ENCODE data around the gene MUTYH. TPM values are rescaled to one million over a fixed set of nuclear protein-coding genes. Genes with fewer than 3 reads are reported as not detected.

The MUTYH gene
- total RNA-seq, 2 experiments from 2014 or later, result 57.9 to 67.4 TPM

DNA sequence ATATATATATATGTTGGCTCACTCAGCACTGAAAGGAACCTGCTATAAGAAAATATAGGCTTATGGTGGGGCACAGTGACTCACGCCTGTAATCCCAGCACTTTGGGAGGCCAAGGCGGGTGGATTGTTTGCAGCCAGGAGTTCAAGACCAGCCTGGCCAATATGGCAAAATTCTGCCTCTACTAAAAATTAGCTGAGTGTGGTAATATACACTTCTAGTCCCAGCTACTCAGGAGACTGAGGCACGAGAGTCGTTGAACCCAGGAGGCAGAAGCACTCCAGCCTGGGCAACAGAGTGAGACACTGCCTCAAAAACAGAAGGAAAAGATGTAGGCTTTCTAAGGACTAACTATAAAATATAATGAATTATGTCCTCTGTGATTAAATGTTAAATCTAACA is 14.6 kb upstream of the MUTYH start:
- peaks cover under 1% of the 10 kb centered on the region for H3K4me1 Mint-ChIP-seq (ENCODE audit: low read depth)
- H3K9me3 Mint-ChIP-seq, result no peaks in the 10 kb centered on the region
- no peaks in the 10 kb centered on the region for H3K36me3 Mint-ChIP-seq (ENCODE audit: low read depth)
- H3K36me3 ChIP-seq (ENCODE audit: insufficient read depth, low read length), result no peaks in the 10 kb centered on the region
- no peaks in the 10 kb centered on the region for H3K27me3 Mint-ChIP-seq
- H3K27ac ChIP-seq (ENCODE audit: low read depth in 1 of 2, low read length in 2 of 2), result no peak overlapping the region
- CTCF ChIA-PET, result no interaction called here
- POLR2A ChIA-PET, result no interaction called here
- H3K4me3 ChIP-seq (ENCODE audit: low read length), result no peak overlapping the region
- TF ChIP-seq, protein P1, sequence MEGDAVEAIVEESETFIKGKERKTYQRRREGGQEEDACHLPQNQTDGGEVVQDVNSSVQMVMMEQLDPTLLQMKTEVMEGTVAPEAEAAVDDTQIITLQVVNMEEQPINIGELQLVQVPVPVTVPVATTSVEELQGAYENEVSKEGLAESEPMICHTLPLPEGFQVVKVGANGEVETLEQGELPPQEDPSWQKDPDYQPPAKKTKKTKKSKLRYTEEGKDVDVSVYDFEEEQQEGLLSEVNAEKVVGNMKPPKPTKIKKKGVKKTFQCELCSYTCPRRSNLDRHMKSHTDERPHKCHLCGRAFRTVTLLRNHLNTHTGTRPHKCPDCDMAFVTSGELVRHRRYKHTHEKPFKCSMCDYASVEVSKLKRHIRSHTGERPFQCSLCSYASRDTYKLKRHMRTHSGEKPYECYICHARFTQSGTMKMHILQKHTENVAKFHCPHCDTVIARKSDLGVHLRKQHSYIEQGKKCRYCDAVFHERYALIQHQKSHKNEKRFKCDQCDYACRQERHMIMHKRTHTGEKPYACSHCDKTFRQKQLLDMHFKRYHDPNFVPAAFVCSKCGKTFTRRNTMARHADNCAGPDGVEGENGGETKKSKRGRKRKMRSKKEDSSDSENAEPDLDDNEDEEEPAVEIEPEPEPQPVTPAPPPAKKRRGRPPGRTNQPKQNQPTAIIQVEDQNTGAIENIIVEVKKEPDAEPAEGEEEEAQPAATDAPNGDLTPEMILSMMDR (IDR thresholded peaks at IDR 0.05), result no peak
- H3K27me3 ChIP-seq (ENCODE audit: control insufficient read depth in 1 of 2, insufficient read depth in 2 of 2, low read length in 2 of 2), result no peaks in the 10 kb centered on the region
- no peaks in the 10 kb centered on the region for H3K9me3 ChIP-seq (ENCODE audit: control insufficient read depth in 1 of 2, insufficient read depth in 1 of 2, low read length in 2 of 2)
- DNase-seq (no peak), ATAC-seq (ENCODE audit: poor library complexity) (no peak)
- intact Hi-C loops (cut with DNase I, micrococcal nuclease), result no loop called here
- no peaks in the 10 kb centered on the region for H3K4me1 ChIP-seq (ENCODE audit: insufficient read depth, low read length)
- no peak overlapping the region for H3K4me3 Mint-ChIP-seq
- no peak overlapping the region for H3K27ac Mint-ChIP-seq

DNA sequence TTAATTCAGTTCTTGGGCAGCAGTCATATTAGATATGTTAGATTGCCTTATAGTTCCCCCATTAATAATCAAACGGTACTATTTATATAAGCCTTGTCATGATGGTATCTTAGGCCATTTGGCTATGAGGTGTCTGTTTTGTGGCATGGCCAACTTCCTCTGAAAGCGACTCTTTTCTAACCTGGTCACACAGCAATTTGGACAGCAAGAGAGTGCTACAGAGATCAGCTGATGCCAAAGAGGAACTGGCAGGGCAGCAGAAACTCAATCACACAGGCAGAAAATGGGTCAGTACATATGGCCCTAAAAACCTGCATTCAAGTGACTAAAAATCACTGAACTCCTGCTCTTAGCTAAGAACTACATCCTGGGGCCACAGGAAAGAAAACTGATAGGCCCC is 13.4 kb upstream of the MUTYH start:
- POLR2A ChIA-PET, result interaction anchor here (2.0 kb wide), 1 partner anchor 13 kb away, joined by 5 read pairs; the partner anchor contains the start of gene MUTYH
- intact Hi-C loops (cut with DNase I, micrococcal nuclease), result no loop called here

DNA sequence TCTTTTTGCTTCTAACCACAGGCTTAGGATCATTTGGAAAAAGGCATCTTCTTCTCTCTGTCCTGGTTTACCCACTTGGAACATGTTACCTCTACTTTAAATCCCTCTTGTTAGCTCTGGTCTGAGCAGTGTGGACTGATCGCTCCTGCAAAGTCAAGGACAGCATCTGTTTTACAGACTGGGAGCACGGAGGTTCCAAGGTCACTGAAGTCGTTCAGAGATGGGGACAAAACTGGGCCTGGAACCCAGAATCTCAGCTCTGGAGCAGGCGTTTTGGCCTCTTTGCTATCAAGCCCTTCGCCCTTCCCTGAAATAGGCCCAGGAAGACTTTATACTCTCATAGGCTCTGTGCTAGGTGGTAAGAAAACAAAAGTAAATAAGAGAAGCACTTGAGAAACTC is 11.3 kb upstream of the MUTYH start:
- Mint-ChIP-seq H3K9me3 (no peaks in the 10 kb centered on the region), H3K27me3 (no peaks in the 10 kb centered on the region), H3K27ac (no peak overlapping the region), H3K4me1 (ENCODE audit: low read depth) (no peaks in the 10 kb centered on the region), H3K36me3 (ENCODE audit: low read depth) (peaks cover 4% of the 10 kb centered on the region), H3K4me3 (no peak overlapping the region)
- ATAC-seq (ENCODE audit: poor library complexity), result no peak
- Histone ChIP-seq H3K4me3 (ENCODE audit: low read length) (no peak overlapping the region), H3K9me3 (ENCODE audit: control insufficient read depth in 1 of 2, insufficient read depth in 1 of 2, low read length in 2 of 2) (no peaks in the 10 kb centered on the region), H3K27me3 (ENCODE audit: control insufficient read depth in 1 of 2, insufficient read depth in 2 of 2, low read length in 2 of 2) (no peaks in the 10 kb centered on the region), H3K4me1 (ENCODE audit: insufficient read depth, low read length) (no peaks in the 10 kb centered on the region), H3K36me3 (ENCODE audit: insufficient read depth, low read length) (peaks cover 3% of the 10 kb centered on the region), H3K27ac (ENCODE audit: low read depth in 1 of 2, low read length in 2 of 2) (no peak overlapping the region)
- intact Hi-C loops (cut with DNase I, micrococcal nuclease), result no loop called here
- CTCF ChIA-PET, result no interaction called here
- TF ChIP-seq, protein P1 (IDR thresholded peaks at IDR 0.05), result no peak
- DNase-seq, result no peak
- POLR2A ChIA-PET, result interaction anchor here (4.8 kb wide), 1 partner anchor 12 kb away, joined by 28 read pairs; the partner anchor contains the start of genes MUTYH and TOE1

More for the DNA sequence above, 13.4 kb upstream of the MUTYH start:
- Mint-ChIP-seq H3K9me3 (no peaks in the 10 kb centered on the region), H3K4me1 (ENCODE audit: low read depth) (no peaks in the 10 kb centered on the region), H3K36me3 (ENCODE audit: low read depth) (no peaks in the 10 kb centered on the region), H3K4me3 (no peak overlapping the region), H3K27me3 (no peaks in the 10 kb centered on the region), H3K27ac (no peak overlapping the region)
- TF ChIP-seq, protein P1 (IDR thresholded peaks at IDR 0.05), result no peak
- H3K27ac ChIP-seq (ENCODE audit: low read depth in 1 of 2, low read length in 2 of 2), result no peak overlapping the region
- DNase-seq (no peak), ATAC-seq (ENCODE audit: poor library complexity) (no peak)
- no peak overlapping the region for H3K4me3 ChIP-seq (ENCODE audit: low read length)
- no peaks in the 10 kb centered on the region for H3K9me3 ChIP-seq (ENCODE audit: control insufficient read depth in 1 of 2, insufficient read depth in 1 of 2, low read length in 2 of 2)
- no peaks in the 10 kb centered on the region for H3K4me1 ChIP-seq (ENCODE audit: insufficient read depth, low read length)
- no peaks in the 10 kb centered on the region for H3K27me3 ChIP-seq (ENCODE audit: control insufficient read depth in 1 of 2, insufficient read depth in 2 of 2, low read length in 2 of 2)
- CTCF ChIA-PET, result no interaction called here
- no peaks in the 10 kb centered on the region for H3K36me3 ChIP-seq (ENCODE audit: insufficient read depth, low read length)
